Tibial nerve (tissue), 4 donors: ENCODE data around the gene KIF20B.

Experiments
- EP300 ChIP-seq, 2 donors: sonication (generic); formaldehyde crosslinking; IDR thresholded peaks; one replicate each; pipeline ENCODE4 v1.6.1; 2017; ENCODE audit warnings: antibody characterized with exemption in 2 of 2, mild to moderate bottlenecking in 1 of 2
- TF ChIP-seq, protein P1 (sequence below), 5 experiments: fragments of 200-600 bp in 3 of 5; fragments of 450-650 bp in 2 of 5; sonication (generic) in 3 of 5; IDR thresholded peaks; one replicate each; pipeline ENCODE4 v1.5.1; 2016 to 2019; ENCODE audit warnings: antibody characterized with exemption in 5 of 5, mild to moderate bottlenecking in 3 of 5, moderate library complexity in 2 of 5

DNA sequence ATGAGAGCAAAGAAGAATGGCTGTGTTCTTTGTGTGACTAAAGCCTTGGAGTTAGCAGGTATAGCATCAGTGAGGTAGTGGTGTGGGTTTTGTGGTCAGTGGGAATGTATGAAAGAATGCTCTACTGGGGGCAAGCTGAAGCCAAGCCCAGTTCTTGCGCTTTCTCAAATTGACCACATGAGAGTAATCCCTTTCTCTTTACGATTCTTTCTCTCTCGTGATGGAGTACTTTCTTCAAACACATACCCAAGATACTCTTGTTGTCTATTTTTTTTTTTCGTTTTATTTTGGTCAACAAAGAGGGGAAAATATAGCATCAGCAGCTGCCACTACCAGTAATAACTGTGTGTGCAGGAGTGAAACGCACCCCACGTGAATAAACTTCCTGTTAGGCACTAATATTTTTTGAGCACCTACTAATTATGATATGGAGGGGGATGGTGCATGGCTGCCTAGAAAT, 48.0 kb upstream of the KIF20B start:
- TF ChIP-seq, protein P1, sequence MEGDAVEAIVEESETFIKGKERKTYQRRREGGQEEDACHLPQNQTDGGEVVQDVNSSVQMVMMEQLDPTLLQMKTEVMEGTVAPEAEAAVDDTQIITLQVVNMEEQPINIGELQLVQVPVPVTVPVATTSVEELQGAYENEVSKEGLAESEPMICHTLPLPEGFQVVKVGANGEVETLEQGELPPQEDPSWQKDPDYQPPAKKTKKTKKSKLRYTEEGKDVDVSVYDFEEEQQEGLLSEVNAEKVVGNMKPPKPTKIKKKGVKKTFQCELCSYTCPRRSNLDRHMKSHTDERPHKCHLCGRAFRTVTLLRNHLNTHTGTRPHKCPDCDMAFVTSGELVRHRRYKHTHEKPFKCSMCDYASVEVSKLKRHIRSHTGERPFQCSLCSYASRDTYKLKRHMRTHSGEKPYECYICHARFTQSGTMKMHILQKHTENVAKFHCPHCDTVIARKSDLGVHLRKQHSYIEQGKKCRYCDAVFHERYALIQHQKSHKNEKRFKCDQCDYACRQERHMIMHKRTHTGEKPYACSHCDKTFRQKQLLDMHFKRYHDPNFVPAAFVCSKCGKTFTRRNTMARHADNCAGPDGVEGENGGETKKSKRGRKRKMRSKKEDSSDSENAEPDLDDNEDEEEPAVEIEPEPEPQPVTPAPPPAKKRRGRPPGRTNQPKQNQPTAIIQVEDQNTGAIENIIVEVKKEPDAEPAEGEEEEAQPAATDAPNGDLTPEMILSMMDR (IDR thresholded peaks at IDR 0.05) = no peak
- no peak for TF ChIP-seq EP300 (IDR thresholded peaks at IDR 0.05)
